ENCODE data around the gene ADARB2. TPM values are rescaled to one million over a fixed set of nuclear protein-coding genes. Genes with fewer than 3 reads are reported as not detected.

The ADARB2 gene
- total RNA-seq, 6 donors from 2014 or later = 0.69 to 5.2 (median 1.8) TPM

GRCh38 chr10:1709161-1709560, 28.2 kb downstream of the ADARB2 start:
- 53 to 65% methylated on average over 2 of the region's 2 CpGs for WGBS, 2 donors

GRCh38 chr10:1708746-1709145, 28.6 kb downstream of the ADARB2 start:
- ATAC-seq (ENCODE audit: low FRiP score in 2 of 2) = no peak
- TF ChIP-seq POLR2A (IDR thresholded peaks at IDR 0.05) = no peak
- TF ChIP-seq CTCF (IDR thresholded peaks at IDR 0.05) = no peak
- TF ChIP-seq EP300 (IDR thresholded peaks at IDR 0.05) = no peak
- TF ChIP-seq POLR2AphosphoS5 (IDR thresholded peaks at IDR 0.05) = no peak

More at GRCh38 chr10:1709161-1709560, 28.2 kb downstream of the ADARB2 start:
- DNase-seq = no peak
- ATAC-seq (ENCODE audit: low FRiP score in 2 of 2) = no peak
- Histone ChIP-seq H3K4me1 (no peaks in the 10 kb centered on the region), H3K36me3 (no peaks in the 10 kb centered on the region), H3K4me3 (no peak overlapping the region), H3K27me3 (no peaks in the 10 kb centered on the region), H3K9me3 (no peaks in the 10 kb centered on the region), H3K27ac (no peak overlapping the region)
- TF ChIP-seq CTCF (IDR thresholded peaks at IDR 0.05) (no peak), POLR2A (IDR thresholded peaks at IDR 0.05) (no peak), EP300 (IDR thresholded peaks at IDR 0.05) (no peak), POLR2AphosphoS5 (IDR thresholded peaks at IDR 0.05) (no peak)

GRCh38 chr10:1706711-1707110, 30.6 kb downstream of the ADARB2 start:
- DNase-seq (no peak), ATAC-seq (ENCODE audit: low FRiP score in 2 of 2) (no peak)
- Histone ChIP-seq H3K9me3 (no peaks in the 10 kb centered on the region), H3K27ac (no peak overlapping the region), H3K4me3 (no peak overlapping the region), H3K27me3 (no peaks in the 10 kb centered on the region), H3K4me1 (no peaks in the 10 kb centered on the region), H3K36me3 (no peaks in the 10 kb centered on the region)
- 25 to 35% methylated on average over 5 to 6 of the region's 6 CpGs for WGBS, 2 donors
- TF ChIP-seq POLR2A (IDR thresholded peaks at IDR 0.05) = no peak
- TF ChIP-seq POLR2AphosphoS5 (IDR thresholded peaks at IDR 0.05) = no peak
- TF ChIP-seq EP300 (IDR thresholded peaks at IDR 0.05) = no peak
- TF ChIP-seq CTCF (IDR thresholded peaks at IDR 0.05) = no peak

More at GRCh38 chr10:1708746-1709145, 28.6 kb downstream of the ADARB2 start:
- no peak overlapping the region for H3K27ac ChIP-seq
- DNase-seq = no peak
- WGBS, 2 donors = 71 to 76% methylated on average over 7 of the region's 7 CpGs
- H3K36me3 ChIP-seq = no peaks in the 10 kb centered on the region
- H3K4me3 ChIP-seq = no peak overlapping the region
- no peaks in the 10 kb centered on the region for H3K9me3 ChIP-seq
- H3K4me1 ChIP-seq = no peaks in the 10 kb centered on the region
- H3K27me3 ChIP-seq = no peaks in the 10 kb centered on the region

- DNase-seq (no peak), ATAC-seq (ENCODE audit: low FRiP score in 2 of 2) (no peak)
- H3K4me1 ChIP-seq = no peaks in the 10 kb centered on the region
- H3K9me3 ChIP-seq = no peaks in the 10 kb centered on the region
- no peaks in the 10 kb centered on the region for H3K27me3 ChIP-seq
- 87 to 93% methylated on average over 3 of the region's 3 CpGs for WGBS, 2 donors
- TF ChIP-seq CTCF (IDR thresholded peaks at IDR 0.05) = no peak
- no peak for TF ChIP-seq EP300 (IDR thresholded peaks at IDR 0.05)
- H3K4me3 ChIP-seq = no peak overlapping the region
- H3K27ac ChIP-seq = no peak overlapping the region
- H3K36me3 ChIP-seq = no peaks in the 10 kb centered on the region
These were observed 31.1 kb downstream of the ADARB2 start for GRCh38 chr10:1706256-1706655.

GRCh38 chr10:1698185-1698584, 39.1 kb downstream of the ADARB2 start:
- ATAC-seq (ENCODE audit: low FRiP score in 2 of 2) = no peak
- H3K9me3 ChIP-seq = no peaks in the 10 kb centered on the region
- 81 to 83% methylated on average over 8 of the region's 8 CpGs for WGBS, 2 donors
- no peaks in the 10 kb centered on the region for H3K27me3 ChIP-seq
- no peak for TF ChIP-seq CTCF (IDR thresholded peaks at IDR 0.05)
- no peak for TF ChIP-seq EP300 (IDR thresholded peaks at IDR 0.05)
- TF ChIP-seq POLR2AphosphoS5 (IDR thresholded peaks at IDR 0.05) = no peak
- no peak for TF ChIP-seq POLR2A (IDR thresholded peaks at IDR 0.05)
- no peaks in the 10 kb centered on the region for H3K4me1 ChIP-seq
- H3K27ac ChIP-seq = no peak overlapping the region
- H3K4me3 ChIP-seq = no peak overlapping the region
- DNase-seq = no peak
- H3K36me3 ChIP-seq = no peaks in the 10 kb centered on the region
